Spleen (tissue), 11 donors: ENCODE results near the gene CREB3L4. TPM values are rescaled to one million over a fixed set of nuclear protein-coding genes. Genes with fewer than 3 reads are reported as not detected.

Experiments
- DNase-seq: peaks from one replicate; pipeline ENCODE4 v3.0.0-alpha.2; 2020
- H3K27ac ChIP-seq, 8 donors: fragments of 200-600 bp; sonication (generic) in 7 of 8; 1 replicate in 4 of 8; 2 replicates in 4 of 8; pipeline versions ENCODE4 v1.5.0 to v1.8.0; 2016 to 2021; ENCODE audit warnings: inconsistent platforms in 4 of 8, mild to moderate bottlenecking in 4 of 8, moderate library complexity in 1 of 8
- H3K27me3 ChIP-seq, 7 donors: fragments of 200-600 bp; sonication (generic) in 6 of 7; replicated peaks in 1 of 7; 1 replicate in 4 of 7; 2 replicates in 3 of 7; pipeline versions ENCODE4 v1.5.0 to v1.8.0; 2016 to 2021; ENCODE audit warnings: inconsistent platforms in 3 of 7, mild to moderate bottlenecking in 1 of 7
- H3K36me3 ChIP-seq, 6 donors: fragments of 200-600 bp; sonication (generic) in 5 of 6; 1 replicate in 4 of 6; 2 replicates in 2 of 6; pipeline versions ENCODE4 v1.5.0 to v1.8.0; 2016 to 2021; ENCODE audit warnings: inconsistent platforms in 2 of 6
- H3K4me1 ChIP-seq, 6 donors: fragments of 200-600 bp; sonication (generic) in 5 of 6; 1 replicate in 3 of 6; 2 replicates in 3 of 6; pipeline versions ENCODE4 v1.5.0 to v1.8.0; 2016 to 2021; ENCODE audit warnings: inconsistent platforms in 3 of 6
- H3K4me3 ChIP-seq, 8 donors: fragments of 200-600 bp; sonication (generic) in 7 of 8; 1 replicate in 4 of 8; 2 replicates in 4 of 8; pipeline versions ENCODE4 v1.5.0 to v1.8.0; 2016 to 2021; ENCODE audit warnings: inconsistent platforms in 4 of 8, mild to moderate bottlenecking in 4 of 8, moderate library complexity in 2 of 8
- H3K9me3 ChIP-seq, 8 donors: fragments of 200-600 bp; sonication (generic) in 7 of 8; 1 replicate in 4 of 8; 2 replicates in 4 of 8; pipeline versions ENCODE4 v1.5.0 to v1.8.0; 2016 to 2021; ENCODE audit warnings: inconsistent platforms in 4 of 8
- CTCF ChIP-seq, 11 experiments: fragments of 200-600 bp in 7 of 11; fragments of 450-650 bp in 4 of 11; sonication (generic) in 4 of 11; IDR thresholded peaks in 8 of 11; conservative IDR thresholded peaks in 3 of 11; 1 replicate in 7 of 11; 2 replicates in 4 of 11; pipeline versions ENCODE4 v1.4.0 to v1.8.0; 2016 to 2021; ENCODE audit warnings: antibody characterized with exemption in 11 of 11, inconsistent platforms in 4 of 11, mild to moderate bottlenecking in 1 of 11
- POLR2A ChIP-seq, 3 donors: fragments of 450-650 bp; IDR thresholded peaks; one replicate each; pipeline ENCODE4 v1.5.1; 2017; ENCODE audit warnings: antibody characterized with exemption in 3 of 3, mild to moderate bottlenecking in 1 of 3
- POLR2AphosphoS5 ChIP-seq, 3 donors: sonication (generic); formaldehyde crosslinking; IDR thresholded peaks; one replicate each; pipeline ENCODE4 v1.5.1; 2017; ENCODE audit warnings: antibody characterized with exemption in 3 of 3
- WGBS, 5 donors: extraction: QIAGEN DNeasy Blood & Tissue Kit in 3 of 5; methylation state at CpG; one replicate each; pipeline versions ENCODE4 v1.1.5 to v1.1.7; 2013 to 2018; 5-methylcytosine and 5-hydroxymethylcytosine counted together
- intact Hi-C: fragments of 100-400 bp; cut with DNase I; formaldehyde crosslinking; loops from one replicate; pipeline ENCODE4 v1.15.0; 2023; ENCODE audit warnings: low total_unique reads
- polyA plus RNA-seq, 3 donors: library from polyadenylated mRNA; stranded (reverse); fragments of 200-250 nt; gene quantifications; one replicate each; pipeline ENCODE4 v1.2.1, GENCODE V29; 2013
- total RNA-seq, 7 donors: library from RNA; depleted of rRNA in 3 of 7; stranded (reverse); fragments of >200 nt in 3 of 7; fragmentation: NEBNext Ultra II Directional in 4 of 7; extraction: Animal tissue kit (Norgen Biotek cat#: 25700) in 4 of 7; gene quantifications; one replicate each; pipeline versions ENCODE4 v1.1.0 to v1.2.1, GENCODE V29; 2016 to 2021
- donor health status: healthy with polysubstance abuse.
- donor health status: DM: no; HTN: no; CAD: no; lungs with moderate emphysema.
- donor health status: DM: no; HTN: no; CAD: no.
- donor health status: Bipolar disorder and iron deficiency.
- donor health status: healthy.
- donor health status: DM: no; HTN: no; CAD: no.
- donor health status: DM: yes; HTN: yes; CAD: no.

CREB3L4 gene
- total and polyA plus RNA-seq, 10 donors, result 6.1 to 18.0 (median 9.5) TPM

- intact Hi-C loops, result no loop called here
- peak; percentile 56 for DNase-seq
- H3K36me3 ChIP-seq, result peaks cover 7 to 100% (median 99%) of the 10 kb centered on the region in 6 donors
These were observed 33.0 kb upstream of the CREB3L4 start for GRCh38 chr1:153934746-153935145.

GRCh38 chr1:153936011-153936802 lies 31.5 kb upstream of the CREB3L4 start:
- H3K9me3 ChIP-seq, result no peaks in the 10 kb centered on the region
- no peak overlapping the region for H3K4me3 ChIP-seq
- WGBS, 5 donors, result 95 to 98% (median 97%) methylated on average over 10 to 12 of the region's 12 CpGs
- H3K27ac ChIP-seq, result no peak overlapping the region
- peaks cover 0 to 6% (median 0%) of the 10 kb centered on the region in 6 donors for H3K4me1 ChIP-seq
- peaks cover 7 to 100% (median 99%) of the 10 kb centered on the region in 6 donors for H3K36me3 ChIP-seq
- peak; percentile 61 for DNase-seq
- intact Hi-C loops, result no loop called here
- H3K27me3 ChIP-seq, result no peaks in the 10 kb centered on the region
- TF ChIP-seq POLR2AphosphoS5 (IDR thresholded peaks at IDR 0.05), result peak in 2 of 3 donors; percentile 5 to 65
- no peak for TF ChIP-seq CTCF (IDR thresholded peaks at IDR 0.05 in 8 of 11, conservative IDR thresholded peaks at IDR 0.05 in 3 of 11)

More at GRCh38 chr1:153934746-153935145, 33.0 kb upstream of the CREB3L4 start:
- H3K27me3 ChIP-seq, result no peaks in the 10 kb centered on the region
- no peak overlapping the region for H3K4me3 ChIP-seq
- no peaks in the 10 kb centered on the region for H3K9me3 ChIP-seq
- no peak overlapping the region for H3K27ac ChIP-seq
- H3K4me1 ChIP-seq, result peaks cover 0 to 4% (median under 1%) of the 10 kb centered on the region in 6 donors
- WGBS, 5 donors, result 89 to 95% (median 93%) methylated on average over 8 to 9 of the region's 9 CpGs
- TF ChIP-seq POLR2A (IDR thresholded peaks at IDR 0.05), result no peak
- no peak for TF ChIP-seq CTCF (IDR thresholded peaks at IDR 0.05 in 8 of 11, conservative IDR thresholded peaks at IDR 0.05 in 3 of 11)
- peak in 2 of 3 donors; percentile 17 to 59 for TF ChIP-seq POLR2AphosphoS5 (IDR thresholded peaks at IDR 0.05)

- Histone ChIP-seq H3K4me3 (no peak overlapping the region), H3K9me3 (no peaks in the 10 kb centered on the region), H3K27me3 (no peaks in the 10 kb centered on the region), H3K36me3 (peaks cover 7 to 100% (median 100%) of the 10 kb centered on the region in 6 donors), H3K27ac (no peak overlapping the region), H3K4me1 (peaks cover 0 to 18% (median 3%) of the 10 kb centered on the region in 6 donors)
- TF ChIP-seq POLR2A (IDR thresholded peaks at IDR 0.05), result no peak
- TF ChIP-seq POLR2AphosphoS5 (IDR thresholded peaks at IDR 0.05), result peak in 1 of 3 donors; percentile 26
- peak; percentile 47 for DNase-seq
- WGBS, 5 donors, result 93 to 99% (median 96%) methylated on average over 10 of the region's 10 CpGs
- intact Hi-C loops, result no loop called here
These were observed 30.4 kb upstream of the CREB3L4 start for GRCh38 chr1:153937331-153937730.

GRCh38 chr1:153938996-153939395 lies 28.7 kb upstream of the CREB3L4 start:
- Histone ChIP-seq H3K4me1 (peaks cover 4 to 34% (median 19%) of the 10 kb centered on the region in 6 donors), H3K27ac (no peak overlapping the region), H3K4me3 (no peak overlapping the region), H3K36me3 (peaks cover 7 to 100% (median 96%) of the 10 kb centered on the region in 6 donors), H3K27me3 (no peaks in the 10 kb centered on the region), H3K9me3 (no peaks in the 10 kb centered on the region)
- intact Hi-C loops, result no loop called here
- WGBS, 5 donors, result 84 to 96% (median 94%) methylated on average over 2 to 3 of the region's 3 CpGs
- DNase-seq, result peak; percentile 56
- no peak for TF ChIP-seq POLR2A (IDR thresholded peaks at IDR 0.05)
- TF ChIP-seq CTCF (IDR thresholded peaks at IDR 0.05 in 8 of 11, conservative IDR thresholded peaks at IDR 0.05 in 3 of 11), result no peak
- no peak for TF ChIP-seq POLR2AphosphoS5 (IDR thresholded peaks at IDR 0.05)
